Heart right ventricle (tissue), 16 donors: ENCODE results near the gene PTPRG. TPM values are rescaled to one million over a fixed set of nuclear protein-coding genes. Genes with fewer than 3 reads are reported as not detected.

Source experiments
- ATAC-seq, 8 donors: fragments of 200-7000 bp; cut with Tn5 transposase; one replicate each; pipeline ENCODE4 v1.9.1; 2020; ENCODE audit warnings: mild to moderate bottlenecking in 8 of 8, moderate library complexity in 8 of 8, moderate number of reproducible peaks in 1 of 8
- DNase-seq, 2 donors: peaks; one replicate each; pipeline ENCODE4 v3.0.0-alpha.2; 2020
- H3K27ac ChIP-seq, 10 donors: fragments of 200-600 bp; sonication (generic) in 2 of 10; one replicate each; pipeline versions ENCODE4 v1.5.0 to v1.8.0; 2020 to 2022; ENCODE audit warnings: mild to moderate bottlenecking in 3 of 10
- H3K27me3 ChIP-seq, 7 donors: fragments of 200-600 bp; one replicate each; pipeline ENCODE4 v1.8.0; 2021 to 2022; ENCODE audit warnings: mild to moderate bottlenecking in 2 of 7
- H3K36me3 ChIP-seq, 9 donors: fragments of 200-600 bp; sonication (generic) in 1 of 9; one replicate each; pipeline versions ENCODE4 v1.5.0 to v1.8.0; 2020 to 2022; ENCODE audit warnings: mild to moderate bottlenecking in 2 of 9
- H3K4me1 ChIP-seq, 9 donors: fragments of 200-600 bp; sonication (generic) in 1 of 9; one replicate each; pipeline versions ENCODE4 v1.5.0 to v1.8.0; 2020 to 2022; ENCODE audit warnings: mild to moderate bottlenecking in 4 of 9
- H3K4me3 ChIP-seq, 10 donors: fragments of 200-600 bp; sonication (generic) in 2 of 10; one replicate each; pipeline versions ENCODE4 v1.5.0 to v1.8.0; 2020 to 2022; ENCODE audit warnings: mild to moderate bottlenecking in 7 of 10, moderate library complexity in 2 of 10
- H3K9me3 ChIP-seq, 11 donors: fragments of 200-600 bp in 10 of 11; sonication (generic) in 2 of 11; one replicate each; pipeline versions ENCODE4 v1.5.0 to v1.8.0; 2013 to 2022; ENCODE audit warnings: mild to moderate bottlenecking in 2 of 11, control low read depth in 1 of 11, moderate library complexity in 1 of 11
- CTCF ChIP-seq, 9 donors: fragments of 200-600 bp; sonication (generic) in 2 of 9; IDR thresholded peaks; one replicate each; pipeline versions ENCODE4 v1.5.0 to v1.8.0; 2021 to 2022; ENCODE audit warnings: antibody characterized with exemption in 9 of 9, mild to moderate bottlenecking in 5 of 9, moderate library complexity in 1 of 9
- WGBS, 2 donors: extraction: QIAGEN DNeasy Blood & Tissue Kit; methylation state at CpG; one replicate each; pipeline ENCODE4 v1.1.7; 2013; ENCODE audit warnings: inconsistent platforms in 1 of 2; 5-methylcytosine and 5-hydroxymethylcytosine counted together
- intact Hi-C, 10 donors: fragments of 100-400 bp; cut with DNase I; formaldehyde crosslinking; loops; one replicate each; pipeline versions ENCODE4 v1.11.1 to v1.14.2; 2022
- polyA plus RNA-seq, 2 donors: library from polyadenylated mRNA; stranded (reverse); fragments of 200-250 nt; gene quantifications; one replicate each; pipeline ENCODE4 v1.2.3, GENCODE V29; 2013
- total RNA-seq, 10 donors: library from RNA; stranded (reverse); fragmentation: NEBNext Ultra II Directional in 3 of 10; extraction: Animal tissue kit (Norgen Biotek cat#: 25700) in 3 of 10; gene quantifications; one replicate each; pipeline versions ENCODE4 v1.2.1 to v1.2.4, GENCODE V29; 2021 to 2023
- donor health status: Arrhythmogenic right ventricular cardiomyopathy.
- donor health status: ischemic (EF 13 %, LVEDD 7.1; RV severe dilation, severe dysfunction).
- donor health status: healthy with polysubstance abuse.
- donor health status: DM: no; HTN: yes; CAD: no.
- donor health status: DM: no; HTN: no; CAD: no.
- donor health status: ischemic (EF 25% LVEDD 6.9; RV normal size, moderate dysfunction).
- donor health status: ischemic (EF 25% LVEDD 5.7; RV mildly dilated, moderate dysfunction).
- donor health status: healthy.
- donor health status: DM: yes; HTN: yes; CAD: no.
- donor health status: Ischemic cardiomyopathy.
- donor health status: ischemic (EF 35%, LVEDD 5.7; RV mildly dilated, moderate dysfunction).
- donor health status: nonischemic (EF 11% LVEDD 7.7; RV severe dilation, severe dysfunction).
- donor health status: DM: yes; HTN: yes; CAD: no.
- donor health status: PGD.
- donor health status: ischemic (EF 29% LVEDD 5.4; RV normal size, mild dysfunction).
- donor health status: nonischemic (EF 23%, LVEDD 6.1; RV moderate dilation, normal function).

PTPRG gene
- total and polyA plus RNA-seq, 12 donors: 10.1 to 38.3 (median 32.6) TPM

GRCh38 chr3:61637088-61638051 is 76.0 kb downstream of the PTPRG start:
- H3K4me1 ChIP-seq: peaks cover 3 to 70% (median 32%) of the 10 kb centered on the region in 9 donors
- ATAC-seq (peak; percentile 41 to 81 (median 77)), DNase-seq (peak; percentile 19 to 39)
- H3K36me3 ChIP-seq: no peaks in the 10 kb centered on the region
- peak overlapping the region in 9 of 10 donors; percentile 19 to 84 (median 67) for H3K27ac ChIP-seq
- intact Hi-C loops: loop anchor here in 3 of 10 donors (5.0 to 10.0 kb wide), 2 partner anchors 63 to 210 kb away; no protein-coding TSS in a partner anchor
- peak overlapping the region in 8 of 10 donors; percentile 5 to 46 (median 28) for H3K4me3 ChIP-seq
- no peaks in the 10 kb centered on the region for H3K27me3 ChIP-seq
- TF ChIP-seq CTCF (IDR thresholded peaks at IDR 0.05): no peak
- 13 to 21% methylated on average over 16 of the region's 16 CpGs for WGBS, 2 donors
- H3K9me3 ChIP-seq: peaks cover 0 to 13% (median 0%) of the 10 kb centered on the region in 11 donors

- Histone ChIP-seq H3K4me3 (no peak overlapping the region), H3K9me3 (peaks cover 0 to 4% (median 0%) of the 10 kb centered on the region in 11 donors), H3K36me3 (no peaks in the 10 kb centered on the region), H3K4me1 (peaks cover 3 to 82% (median 35%) of the 10 kb centered on the region in 9 donors), H3K27ac (peak overlapping the region in 1 of 10 donors; percentile 84), H3K27me3 (no peaks in the 10 kb centered on the region)
- no peak for TF ChIP-seq CTCF (IDR thresholded peaks at IDR 0.05)
- no peak for DNase-seq
- WGBS, 2 donors: 97 to 98% methylated on average over 1 of the region's 1 CpG
- intact Hi-C loops: loop anchor here in 3 of 10 donors (5.0 to 10.0 kb wide), 2 partner anchors 64 to 209 kb away; no protein-coding TSS in a partner anchor
- ATAC-seq: no peak
Observed at GRCh38 chr3:61638741-61639140, 77.4 kb downstream of the PTPRG start.

- ATAC-seq (no peak), DNase-seq (no peak)
- TF ChIP-seq CTCF (IDR thresholded peaks at IDR 0.05): no peak
- Histone ChIP-seq H3K4me1 (peaks cover 3 to 82% (median 36%) of the 10 kb centered on the region in 9 donors), H3K27me3 (no peaks in the 10 kb centered on the region), H3K36me3 (no peaks in the 10 kb centered on the region), H3K4me3 (no peak overlapping the region), H3K9me3 (peaks cover 0 to 4% (median 0%) of the 10 kb centered on the region in 11 donors), H3K27ac (no peak overlapping the region)
- intact Hi-C loops: loop anchor here in 3 of 10 donors (5.0 to 10.0 kb wide), 2 partner anchors 65 to 207 kb away; no protein-coding TSS in a partner anchor
- WGBS, 2 donors: 79 to 83% methylated on average over 2 of the region's 2 CpGs
Observed at GRCh38 chr3:61639991-61640390, 78.6 kb downstream of the PTPRG start.

GRCh38 chr3:61645148-61645547 is 83.8 kb downstream of the PTPRG start:
- Histone ChIP-seq H3K36me3 (no peaks in the 10 kb centered on the region), H3K4me3 (no peak overlapping the region), H3K4me1 (peaks cover 3 to 89% (median 45%) of the 10 kb centered on the region in 9 donors), H3K27ac (no peak overlapping the region), H3K9me3 (peaks cover 0 to 9% (median 4%) of the 10 kb centered on the region in 11 donors), H3K27me3 (no peaks in the 10 kb centered on the region)
- 96 to 98% methylated on average over 2 of the region's 2 CpGs for WGBS, 2 donors
- no peak for TF ChIP-seq CTCF (IDR thresholded peaks at IDR 0.05)
- ATAC-seq (no peak), DNase-seq (no peak)
- intact Hi-C loops: no loop called here
